Hepatocyte (in vitro differentiated cells): ENCODE data around the gene CERS3. TPM values are rescaled to one million over a fixed set of nuclear protein-coding genes. Genes with fewer than 3 reads are reported as not detected.

Experiments used
- DNase-seq: peaks from one replicate; pipeline ENCODE4 v3.0.0-alpha.2; 2016; ENCODE audit warnings: low spot score
- H2AFZ ChIP-seq: fragments of 200-600 bp; sonication (generic); 2 replicates; pipeline ENCODE4 v1.6.0; 2016; ENCODE audit warnings: antibody characterized with exemption, mild to moderate bottlenecking
- H3K27ac ChIP-seq: fragments of 200-600 bp; sonication (generic); 2 replicates; pipeline ENCODE4 v1.5.1; 2016; ENCODE audit warnings: mild to moderate bottlenecking
- H3K27me3 ChIP-seq: fragments of 200-600 bp; sonication (generic); 2 replicates; pipeline ENCODE4 v1.6.1; 2016
- H3K36me3 ChIP-seq: fragments of 200-600 bp; sonication (generic); replicated peaks from 2 replicates; pipeline ENCODE4 v1.5.1; 2016; ENCODE audit warnings: low read depth; ENCODE audit not compliant: insufficient read depth
- H3K4me1 ChIP-seq: fragments of 200-600 bp; sonication (generic); 2 replicates; pipeline ENCODE4 v1.5.1; 2016; ENCODE audit warnings: mild to moderate bottlenecking, moderate library complexity; ENCODE audit not compliant: insufficient read depth
- H3K4me2 ChIP-seq: fragments of 200-600 bp; sonication (generic); 2 replicates; pipeline ENCODE4 v1.6.0; 2016
- H3K4me3 ChIP-seq: fragments of 200-600 bp; sonication (generic); 2 replicates; pipeline ENCODE4 v1.5.1; 2016; ENCODE audit warnings: mild to moderate bottlenecking
- H3K79me2 ChIP-seq: fragments of 200-600 bp; sonication (generic); 2 replicates; pipeline ENCODE4 v1.6.0; 2017; ENCODE audit warnings: mild to moderate bottlenecking
- H3K9me2 ChIP-seq: fragments of 200-600 bp; sonication (generic); replicated peaks from 2 replicates; pipeline ENCODE4 v1.6.0; 2017; ENCODE audit warnings: mild to moderate bottlenecking; ENCODE audit not compliant: insufficient read depth
- H3K9me3 ChIP-seq: fragments of 200-600 bp; sonication (generic); 2 replicates; pipeline ENCODE4 v1.5.1; 2016; ENCODE audit warnings: low read depth, mild to moderate bottlenecking
- H4K20me1 ChIP-seq: fragments of 200-600 bp; sonication (generic); 2 replicates; pipeline ENCODE4 v1.6.0; 2016; ENCODE audit warnings: mild to moderate bottlenecking; ENCODE audit not compliant: insufficient read depth, poor library complexity, severe bottlenecking
- EZH2 ChIP-seq: fragments of 200-600 bp; sonication (generic); IDR thresholded peaks from 2 replicates; pipeline ENCODE4 v1.6.1; 2016; ENCODE audit warnings: antibody characterized with exemption, mild to moderate bottlenecking, borderline replicate concordance
- EZH2phosphoT487 ChIP-seq: fragments of 200-600 bp; sonication (generic); IDR thresholded peaks from one replicate; pipeline ENCODE4 v1.6.1; 2018; ENCODE audit warnings: antibody characterized with exemption, mild to moderate bottlenecking, low read depth, moderate library complexity; ENCODE audit not compliant: unreplicated experiment, severe bottlenecking
- WGBS: methylation state at CpG from one replicate; pipeline ENCODE4 v1.1.6; 2016; ENCODE audit warnings: low lambda C conversion rate; ENCODE audit errors: missing lambda C conversion rate; 5-methylcytosine and 5-hydroxymethylcytosine counted together
- polyA plus RNA-seq: library from polyadenylated mRNA; unstranded; fragments of >200 nt; fragmentation: Nextera tagmentation; extraction: Ambion mirVana; gene quantifications from 2 replicates; pipeline ENCODE4 v1.2.1, GENCODE V29; 2016
- total RNA-seq: library from RNA; depleted of rRNA; stranded (reverse); fragments of >200 nt; gene quantifications from 2 replicates; pipeline ENCODE4 v1.2.3, GENCODE V29; 2014
- TF ChIP-seq, protein P1 (sequence below): fragments of 200-600 bp; sonication (generic); IDR thresholded peaks from 2 replicates; pipeline ENCODE4 v1.5.1; 2016; ENCODE audit warnings: antibody characterized with exemption, mild to moderate bottlenecking; ENCODE audit not compliant: poor library complexity

CERS3 gene
- total and polyA plus RNA-seq, 2 experiments from 2014 or later = 0.53 TPM; not detected in 1

DNA sequence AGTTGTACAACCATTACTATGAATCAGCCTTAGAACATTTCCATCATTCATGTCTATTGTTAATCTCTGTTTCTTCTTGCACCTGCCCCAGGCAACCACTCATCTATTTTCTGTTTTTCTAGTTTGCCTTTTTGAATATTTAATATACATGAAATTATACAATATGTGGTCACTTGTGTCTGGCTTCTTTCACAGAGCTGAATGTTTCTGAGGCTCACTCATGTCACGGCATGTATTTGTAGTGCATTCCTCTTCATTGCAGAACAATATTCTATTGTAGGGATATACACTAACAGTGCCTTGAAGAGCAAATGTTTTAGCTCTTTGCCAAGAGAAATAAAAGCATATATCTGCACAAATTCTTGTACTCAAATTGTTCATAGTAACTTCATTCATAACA, 32.9 kb downstream of the CERS3 start:
- Histone ChIP-seq H3K36me3 (no peaks in the 10 kb centered on the region), H3K27me3 (no peaks in the 10 kb centered on the region), H3K4me2 (no peak overlapping the region), H3K27ac (no peak overlapping the region), H3K79me2 (no peaks in the 10 kb centered on the region), H3K9me3 (no peaks in the 10 kb centered on the region), H3K9me2 (no peaks in the 10 kb centered on the region), H2AFZ (no peak overlapping the region), H4K20me1 (no peaks in the 10 kb centered on the region), H3K4me3 (no peak overlapping the region), H3K4me1 (no peaks in the 10 kb centered on the region)
- no peak for DNase-seq
- 88% methylated on average over 1 of the region's 1 CpG for WGBS
- TF ChIP-seq, protein P1, sequence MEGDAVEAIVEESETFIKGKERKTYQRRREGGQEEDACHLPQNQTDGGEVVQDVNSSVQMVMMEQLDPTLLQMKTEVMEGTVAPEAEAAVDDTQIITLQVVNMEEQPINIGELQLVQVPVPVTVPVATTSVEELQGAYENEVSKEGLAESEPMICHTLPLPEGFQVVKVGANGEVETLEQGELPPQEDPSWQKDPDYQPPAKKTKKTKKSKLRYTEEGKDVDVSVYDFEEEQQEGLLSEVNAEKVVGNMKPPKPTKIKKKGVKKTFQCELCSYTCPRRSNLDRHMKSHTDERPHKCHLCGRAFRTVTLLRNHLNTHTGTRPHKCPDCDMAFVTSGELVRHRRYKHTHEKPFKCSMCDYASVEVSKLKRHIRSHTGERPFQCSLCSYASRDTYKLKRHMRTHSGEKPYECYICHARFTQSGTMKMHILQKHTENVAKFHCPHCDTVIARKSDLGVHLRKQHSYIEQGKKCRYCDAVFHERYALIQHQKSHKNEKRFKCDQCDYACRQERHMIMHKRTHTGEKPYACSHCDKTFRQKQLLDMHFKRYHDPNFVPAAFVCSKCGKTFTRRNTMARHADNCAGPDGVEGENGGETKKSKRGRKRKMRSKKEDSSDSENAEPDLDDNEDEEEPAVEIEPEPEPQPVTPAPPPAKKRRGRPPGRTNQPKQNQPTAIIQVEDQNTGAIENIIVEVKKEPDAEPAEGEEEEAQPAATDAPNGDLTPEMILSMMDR = no peak

DNA sequence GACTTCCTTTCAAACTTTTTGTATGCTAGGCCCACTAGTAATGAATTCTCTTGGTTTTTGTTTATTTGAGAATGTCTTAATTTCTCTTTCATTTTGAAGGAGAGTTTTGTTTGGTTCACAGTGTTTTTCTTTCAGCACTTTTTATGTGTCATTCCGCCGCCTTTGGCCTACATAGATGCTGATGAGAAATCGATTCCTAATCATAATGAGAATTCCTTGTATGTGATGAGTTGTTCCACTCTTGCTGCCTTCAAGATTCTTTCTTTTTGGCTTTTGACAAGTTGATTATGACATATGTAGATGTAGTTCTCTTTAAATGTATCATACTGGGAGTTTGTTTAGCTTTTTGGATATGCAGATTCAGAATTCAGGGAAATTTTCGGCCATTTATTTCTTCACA, 35.5 kb downstream of the CERS3 start:
- Histone ChIP-seq H3K4me3 (no peak overlapping the region), H3K9me3 (no peaks in the 10 kb centered on the region), H3K36me3 (no peaks in the 10 kb centered on the region), H2AFZ (no peak overlapping the region), H3K4me2 (no peak overlapping the region), H3K4me1 (no peaks in the 10 kb centered on the region), H4K20me1 (no peaks in the 10 kb centered on the region), H3K9me2 (no peaks in the 10 kb centered on the region), H3K27ac (no peak overlapping the region), H3K79me2 (no peaks in the 10 kb centered on the region), H3K27me3 (no peaks in the 10 kb centered on the region)
- DNase-seq = no peak
- WGBS = 89% methylated on average over 4 of the region's 4 CpGs
- TF ChIP-seq, protein P1 = no peak
- no peak for TF ChIP-seq EZH2
- TF ChIP-seq EZH2phosphoT487 = no peak

DNA sequence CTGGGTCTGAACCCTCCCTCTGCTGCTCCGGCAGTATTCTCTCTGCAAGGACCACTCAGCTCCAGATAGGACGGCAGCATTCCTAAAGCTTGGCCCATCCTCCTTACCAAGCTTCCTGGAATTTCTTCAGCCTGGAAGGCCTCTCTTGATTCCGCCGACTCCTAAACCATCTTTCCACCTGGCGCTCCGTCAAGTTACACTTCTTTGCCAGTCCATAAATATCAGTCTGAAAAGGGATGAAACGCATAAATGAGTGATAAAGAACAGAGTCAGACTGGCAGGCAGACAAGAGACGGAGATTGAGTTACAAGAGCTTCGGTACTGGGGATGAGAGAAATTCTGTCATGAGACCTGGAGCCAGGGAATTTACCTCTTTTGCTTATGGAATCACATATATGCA, 44.3 kb downstream of the CERS3 start:
- no peak for DNase-seq
- no peak overlapping the region for H3K4me3 ChIP-seq
- WGBS = 64% methylated on average over 9 of the region's 9 CpGs
- H3K4me1 ChIP-seq = no peaks in the 10 kb centered on the region
- H3K9me3 ChIP-seq = no peaks in the 10 kb centered on the region
- H2AFZ ChIP-seq = no peak overlapping the region
- no peaks in the 10 kb centered on the region for H3K79me2 ChIP-seq
- H3K36me3 ChIP-seq = no peaks in the 10 kb centered on the region
- TF ChIP-seq, protein P1 = no peak
- TF ChIP-seq EZH2phosphoT487 (no peak), EZH2 (no peak)
- no peaks in the 10 kb centered on the region for H3K27me3 ChIP-seq
- no peaks in the 10 kb centered on the region for H4K20me1 ChIP-seq
- H3K4me2 ChIP-seq = no peak overlapping the region
- no peak overlapping the region for H3K27ac ChIP-seq
- no peaks in the 10 kb centered on the region for H3K9me2 ChIP-seq

GRCh38 chr15:100483370-100483769, 45.4 kb downstream of the CERS3 start:
- Histone ChIP-seq H4K20me1 (no peaks in the 10 kb centered on the region), H3K4me2 (no peak overlapping the region), H3K4me3 (no peak overlapping the region), H2AFZ (no peak overlapping the region), H3K79me2 (no peaks in the 10 kb centered on the region), H3K9me2 (no peaks in the 10 kb centered on the region), H3K4me1 (no peaks in the 10 kb centered on the region), H3K27me3 (no peaks in the 10 kb centered on the region), H3K27ac (no peak overlapping the region), H3K9me3 (no peaks in the 10 kb centered on the region), H3K36me3 (no peaks in the 10 kb centered on the region)
- 94% methylated on average over 2 of the region's 2 CpGs for WGBS
- no peak for TF ChIP-seq EZH2
- TF ChIP-seq, protein P1 = no peak
- no peak for TF ChIP-seq EZH2phosphoT487
- DNase-seq = no peak
